Hepatocyte (in vitro differentiated cells): ENCODE results near the gene RIMS4. TPM values are rescaled to one million over a fixed set of nuclear protein-coding genes. Genes with fewer than 3 reads are reported as not detected.

Experiments
- DNase-seq: peaks from one replicate; pipeline ENCODE4 v3.0.0-alpha.2; 2016; ENCODE audit warnings: low spot score
- H2AFZ ChIP-seq: fragments of 200-600 bp; sonication (generic); 2 replicates; pipeline ENCODE4 v1.6.0; 2016; ENCODE audit warnings: antibody characterized with exemption, mild to moderate bottlenecking
- H3K27ac ChIP-seq: fragments of 200-600 bp; sonication (generic); 2 replicates; pipeline ENCODE4 v1.5.1; 2016; ENCODE audit warnings: mild to moderate bottlenecking
- H3K27me3 ChIP-seq: fragments of 200-600 bp; sonication (generic); 2 replicates; pipeline ENCODE4 v1.6.1; 2016
- H3K36me3 ChIP-seq: fragments of 200-600 bp; sonication (generic); replicated peaks from 2 replicates; pipeline ENCODE4 v1.5.1; 2016; ENCODE audit warnings: low read depth; ENCODE audit not compliant: insufficient read depth
- H3K4me1 ChIP-seq: fragments of 200-600 bp; sonication (generic); 2 replicates; pipeline ENCODE4 v1.5.1; 2016; ENCODE audit warnings: mild to moderate bottlenecking, moderate library complexity; ENCODE audit not compliant: insufficient read depth
- H3K4me2 ChIP-seq: fragments of 200-600 bp; sonication (generic); 2 replicates; pipeline ENCODE4 v1.6.0; 2016
- H3K4me3 ChIP-seq: fragments of 200-600 bp; sonication (generic); 2 replicates; pipeline ENCODE4 v1.5.1; 2016; ENCODE audit warnings: mild to moderate bottlenecking
- H3K79me2 ChIP-seq: fragments of 200-600 bp; sonication (generic); 2 replicates; pipeline ENCODE4 v1.6.0; 2017; ENCODE audit warnings: mild to moderate bottlenecking
- H3K9me2 ChIP-seq: fragments of 200-600 bp; sonication (generic); replicated peaks from 2 replicates; pipeline ENCODE4 v1.6.0; 2017; ENCODE audit warnings: mild to moderate bottlenecking; ENCODE audit not compliant: insufficient read depth
- H3K9me3 ChIP-seq: fragments of 200-600 bp; sonication (generic); 2 replicates; pipeline ENCODE4 v1.5.1; 2016; ENCODE audit warnings: low read depth, mild to moderate bottlenecking
- H4K20me1 ChIP-seq: fragments of 200-600 bp; sonication (generic); 2 replicates; pipeline ENCODE4 v1.6.0; 2016; ENCODE audit warnings: mild to moderate bottlenecking; ENCODE audit not compliant: insufficient read depth, poor library complexity, severe bottlenecking
- CTCF ChIP-seq: fragments of 200-600 bp; sonication (generic); IDR thresholded peaks from 2 replicates; pipeline ENCODE4 v1.5.1; 2016; ENCODE audit warnings: antibody characterized with exemption, mild to moderate bottlenecking; ENCODE audit not compliant: poor library complexity
- EZH2 ChIP-seq: fragments of 200-600 bp; sonication (generic); IDR thresholded peaks from 2 replicates; pipeline ENCODE4 v1.6.1; 2016; ENCODE audit warnings: antibody characterized with exemption, mild to moderate bottlenecking, borderline replicate concordance
- EZH2phosphoT487 ChIP-seq: fragments of 200-600 bp; sonication (generic); IDR thresholded peaks from one replicate; pipeline ENCODE4 v1.6.1; 2018; ENCODE audit warnings: antibody characterized with exemption, mild to moderate bottlenecking, low read depth, moderate library complexity; ENCODE audit not compliant: unreplicated experiment, severe bottlenecking
- WGBS: methylation state at CpG from one replicate; pipeline ENCODE4 v1.1.6; 2016; ENCODE audit warnings: low lambda C conversion rate; ENCODE audit errors: missing lambda C conversion rate; 5-methylcytosine and 5-hydroxymethylcytosine counted together
- polyA plus RNA-seq: library from polyadenylated mRNA; unstranded; fragments of >200 nt; fragmentation: Nextera tagmentation; extraction: Ambion mirVana; gene quantifications from 2 replicates; pipeline ENCODE4 v1.2.1, GENCODE V29; 2016
- total RNA-seq: library from RNA; depleted of rRNA; stranded (reverse); fragments of >200 nt; gene quantifications from 2 replicates; pipeline ENCODE4 v1.2.3, GENCODE V29; 2014

The RIMS4 gene
- total and polyA plus RNA-seq, 2 experiments from 2014 or later, result 5.1 to 9.0 TPM

- H4K20me1 ChIP-seq, result no peaks in the 10 kb centered on the region
- H3K4me1 ChIP-seq, result no peaks in the 10 kb centered on the region
- H3K27me3 ChIP-seq, result no peaks in the 10 kb centered on the region
- no peak overlapping the region for H3K27ac ChIP-seq
- H3K9me2 ChIP-seq, result no peaks in the 10 kb centered on the region
- no peak overlapping the region for H3K4me2 ChIP-seq
- no peak for DNase-seq
- no peaks in the 10 kb centered on the region for H3K9me3 ChIP-seq
- 95% methylated on average over 2 of the region's 2 CpGs for WGBS
- no peaks in the 10 kb centered on the region for H3K79me2 ChIP-seq
- no peak overlapping the region for H3K4me3 ChIP-seq
- H3K36me3 ChIP-seq, result no peaks in the 10 kb centered on the region
- TF ChIP-seq EZH2, result no peak
- TF ChIP-seq EZH2phosphoT487, result no peak
- no peak for TF ChIP-seq CTCF
- no peak overlapping the region for H2AFZ ChIP-seq
Observed at GRCh38 chr20:44834693-44835092, 24.3 kb upstream of the RIMS4 start.

GRCh38 chr20:44833437-44833836 is 23.1 kb upstream of the RIMS4 start:
- no peak for DNase-seq
- Histone ChIP-seq H3K27ac (no peak overlapping the region), H2AFZ (no peak overlapping the region), H3K27me3 (no peaks in the 10 kb centered on the region), H3K79me2 (no peaks in the 10 kb centered on the region), H3K9me2 (no peaks in the 10 kb centered on the region), H3K9me3 (no peaks in the 10 kb centered on the region), H3K4me3 (no peak overlapping the region), H3K4me1 (no peaks in the 10 kb centered on the region), H3K4me2 (no peak overlapping the region), H3K36me3 (no peaks in the 10 kb centered on the region), H4K20me1 (no peaks in the 10 kb centered on the region)
- TF ChIP-seq CTCF (no peak), EZH2phosphoT487 (no peak), EZH2 (no peak)
- WGBS, result 92% methylated on average over 1 of the region's 1 CpG

- Histone ChIP-seq H3K4me3 (no peak overlapping the region), H3K9me3 (no peaks in the 10 kb centered on the region), H3K27me3 (no peaks in the 10 kb centered on the region), H3K4me1 (no peaks in the 10 kb centered on the region), H3K9me2 (no peaks in the 10 kb centered on the region), H3K27ac (no peak overlapping the region), H3K36me3 (no peaks in the 10 kb centered on the region), H3K4me2 (no peak overlapping the region), H4K20me1 (no peaks in the 10 kb centered on the region), H2AFZ (no peak overlapping the region), H3K79me2 (no peaks in the 10 kb centered on the region)
- DNase-seq, result no peak
- TF ChIP-seq EZH2 (no peak), EZH2phosphoT487 (no peak), CTCF (no peak)
- 56% methylated on average over 3 of the region's 3 CpGs for WGBS
Observed at GRCh38 chr20:44832724-44833123, 22.4 kb upstream of the RIMS4 start.

GRCh38 chr20:44830995-44831394 is 20.6 kb upstream of the RIMS4 start:
- DNase-seq, result no peak
- Histone ChIP-seq H3K4me3 (no peak overlapping the region), H3K36me3 (no peaks in the 10 kb centered on the region), H4K20me1 (no peaks in the 10 kb centered on the region), H3K9me2 (no peaks in the 10 kb centered on the region), H3K9me3 (no peaks in the 10 kb centered on the region), H3K79me2 (no peaks in the 10 kb centered on the region), H3K4me1 (no peaks in the 10 kb centered on the region), H2AFZ (no peak overlapping the region), H3K4me2 (no peak overlapping the region), H3K27me3 (no peaks in the 10 kb centered on the region), H3K27ac (no peak overlapping the region)
- TF ChIP-seq EZH2 (no peak), EZH2phosphoT487 (no peak), CTCF (no peak)
- 100% methylated on average over 1 of the region's 1 CpG for WGBS
